CD8-positive, alpha-beta memory T cell (primary cell): ENCODE data around the gene SUSD6. TPM values are rescaled to one million over a fixed set of nuclear protein-coding genes. Genes with fewer than 3 reads are reported as not detected.

Source experiments
- CTCF ChIA-PET: fragments of 350-600 bp; sonication (Branson Sonifier 250); formaldehyde crosslinking; loops from one replicate; lab custom pipeline; 2021; ENCODE audit warnings: antibody characterized with exemption; lab: Charles Lee
- POLR2A ChIA-PET: fragments of 350-600 bp; sonication (Branson Sonifier 250); formaldehyde crosslinking; loops from one replicate; lab custom pipeline; 2021; ENCODE audit warnings: antibody characterized with exemption; lab: Charles Lee
- DNase-seq, 5 donors: peaks; one replicate each; pipeline versions ENCODE4 v3.0.0 to v3.0.0-alpha.2; 2020 to 2022; ENCODE audit warnings: mixed read lengths in 1 of 5
- H3K27ac ChIP-seq: one replicate; pipeline ENCODE4 v1.7.0; 2013; ENCODE audit warnings: low read depth, mild to moderate bottlenecking, low read length, moderate library complexity
- H3K27me3 ChIP-seq: 2 replicates; pipeline ENCODE4 v1.7.0; 2013; ENCODE audit warnings: low read length, mild to moderate bottlenecking; ENCODE audit not compliant: insufficient read depth, poor library complexity, severe bottlenecking
- H3K36me3 ChIP-seq: 2 replicates; pipeline ENCODE4 v1.7.0; 2013; ENCODE audit warnings: mild to moderate bottlenecking, low read length, moderate library complexity; ENCODE audit not compliant: insufficient read depth
- H3K4me1 ChIP-seq: 2 replicates; pipeline ENCODE4 v1.7.0; 2013; ENCODE audit warnings: mild to moderate bottlenecking, low read length, moderate library complexity; ENCODE audit not compliant: insufficient read depth
- H3K4me3 ChIP-seq: 2 replicates; pipeline ENCODE4 v1.7.0; 2013; ENCODE audit warnings: mild to moderate bottlenecking, low read length
- H3K9me3 ChIP-seq: 2 replicates; pipeline ENCODE4 v1.7.0; 2013; ENCODE audit warnings: mild to moderate bottlenecking, low read length
- H3K27ac Mint-ChIP-seq, 8 donors: one replicate each; pipeline ENCODE4 v1.8.0; 2020 to 2021; ENCODE audit warnings: mixed read lengths in 8 of 8, mild to moderate bottlenecking in 6 of 8, inconsistent platforms in 3 of 8, moderate library complexity in 3 of 8
- H3K27me3 Mint-ChIP-seq, 2 donors: one replicate each; pipeline ENCODE4 v1.8.0; 2020 to 2021; ENCODE audit warnings: mixed read lengths in 2 of 2, mild to moderate bottlenecking in 1 of 2, moderate library complexity in 1 of 2
- H3K36me3 Mint-ChIP-seq, 3 donors: one replicate each; pipeline ENCODE4 v1.8.0; 2020 to 2021; ENCODE audit warnings: mixed read lengths in 3 of 3, inconsistent platforms in 1 of 3, mild to moderate bottlenecking in 1 of 3
- H3K4me1 Mint-ChIP-seq, 3 donors: one replicate each; pipeline ENCODE4 v1.8.0; 2020 to 2021; ENCODE audit warnings: mixed read lengths in 3 of 3, inconsistent platforms in 1 of 3, mild to moderate bottlenecking in 1 of 3
- H3K4me3 Mint-ChIP-seq, 7 donors: one replicate each; pipeline ENCODE4 v1.8.0; 2020 to 2021; ENCODE audit warnings: mixed read lengths in 7 of 7, mild to moderate bottlenecking in 6 of 7, moderate library complexity in 4 of 7, inconsistent platforms in 2 of 7
- H3K9me3 Mint-ChIP-seq, 5 donors: one replicate each; pipeline ENCODE4 v1.8.0; 2020 to 2022; ENCODE audit warnings: mixed read lengths in 5 of 5, mild to moderate bottlenecking in 3 of 5, moderate library complexity in 2 of 5, inconsistent platforms in 1 of 5
- polyA plus RNA-seq: library from polyadenylated mRNA; unstranded; fragments of 300-500 nt; fragmentation: Illumina TruSeq; gene quantifications from one replicate; pipeline ENCODE4 v1.2.3, GENCODE V29; 2021
- total RNA-seq, 2 experiments: library from RNA; stranded (reverse); gene quantifications; one replicate each; pipeline ENCODE4 v1.2.3, GENCODE V29; 2021

Gene SUSD6
- total and polyA plus RNA-seq, 3 experiments from 2014 or later = 9.3 to 53.9 (median 51.4) TPM

DNA sequence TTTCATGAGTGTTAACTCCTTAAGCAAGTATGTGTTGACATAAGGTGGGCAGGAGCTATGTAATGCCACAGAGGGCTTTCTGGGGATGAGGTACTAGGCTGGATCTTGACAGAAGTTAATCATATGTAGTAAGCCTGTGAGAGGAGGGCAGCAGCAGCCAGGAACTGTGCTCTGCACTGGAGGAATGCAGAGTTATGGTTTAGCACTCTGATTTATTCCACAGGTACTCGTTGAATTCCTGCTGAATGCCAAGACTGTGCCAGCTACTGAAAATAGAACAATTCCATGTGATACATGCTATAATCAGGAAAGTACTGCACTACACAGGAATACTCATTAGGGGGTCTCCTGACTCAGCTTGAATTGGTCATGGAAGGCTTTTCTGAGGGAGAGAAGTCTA lies 58.7 kb downstream of the SUSD6 start:
- Histone ChIP-seq H3K4me3 (no peak overlapping the region), H3K36me3 (no peaks in the 10 kb centered on the region), H3K4me1 (peaks cover 65% of the 10 kb centered on the region), H3K27me3 (no peaks in the 10 kb centered on the region), H3K27ac (no peak overlapping the region), H3K9me3 (no peaks in the 10 kb centered on the region)
- Mint-ChIP-seq H3K36me3 (peaks cover 0 to 32% (median 6%) of the 10 kb centered on the region in 3 donors), H3K27me3 (no peaks in the 10 kb centered on the region), H3K4me3 (no peak overlapping the region), H3K4me1 (peaks cover 86 to 96% (median 96%) of the 10 kb centered on the region in 3 donors), H3K27ac (peak overlapping the region in 6 of 8 donors; percentile 6 to 71 (median 36)), H3K9me3 (peaks cover 0 to 2% (median 0%) of the 10 kb centered on the region in 5 donors)
- POLR2A ChIA-PET = no interaction called here
- CTCF ChIA-PET = interaction anchor here (1.2 to 1.9 kb wide), 2 partner anchors 24 to 44 kb away, joined by 5 to 6 read pairs; no protein-coding TSS in a partner anchor
- no peak for DNase-seq

DNA sequence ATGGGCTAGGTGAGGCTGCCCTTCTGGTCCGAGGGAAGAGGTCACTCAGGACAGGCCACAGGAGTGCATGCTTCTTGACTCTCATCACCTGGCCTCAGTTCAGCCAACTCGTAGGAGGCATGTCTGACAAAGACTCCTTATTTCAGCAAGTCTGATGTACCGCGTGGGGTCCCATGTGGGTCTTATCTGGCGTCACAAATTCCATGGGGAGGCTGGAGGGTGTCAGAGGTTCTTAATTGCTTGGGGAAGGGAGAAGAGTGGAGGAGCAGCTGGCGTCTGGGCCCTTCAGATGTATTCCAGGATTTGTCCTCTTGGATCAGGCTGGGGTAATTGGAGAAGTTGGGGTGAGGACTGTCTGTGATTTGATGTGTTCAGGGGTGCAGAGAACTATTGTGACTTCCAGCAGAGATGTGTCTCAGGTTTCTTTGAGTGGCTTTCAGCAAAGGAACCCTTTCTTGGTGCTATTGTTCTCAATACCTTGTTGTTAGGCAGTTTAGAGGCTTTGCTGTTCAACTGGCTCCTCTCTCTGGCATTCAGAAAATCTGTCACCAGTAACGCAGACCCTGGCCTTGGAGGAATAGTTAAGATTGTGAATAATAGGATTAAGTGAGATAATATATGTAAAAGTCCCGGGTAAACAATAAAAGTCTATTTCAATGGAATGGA lies 60.1 kb downstream of the SUSD6 start:
- H3K36me3 Mint-ChIP-seq = peaks cover 0 to 26% (median 6%) of the 10 kb centered on the region in 3 donors
- H3K27ac ChIP-seq = no peak overlapping the region

DNA sequence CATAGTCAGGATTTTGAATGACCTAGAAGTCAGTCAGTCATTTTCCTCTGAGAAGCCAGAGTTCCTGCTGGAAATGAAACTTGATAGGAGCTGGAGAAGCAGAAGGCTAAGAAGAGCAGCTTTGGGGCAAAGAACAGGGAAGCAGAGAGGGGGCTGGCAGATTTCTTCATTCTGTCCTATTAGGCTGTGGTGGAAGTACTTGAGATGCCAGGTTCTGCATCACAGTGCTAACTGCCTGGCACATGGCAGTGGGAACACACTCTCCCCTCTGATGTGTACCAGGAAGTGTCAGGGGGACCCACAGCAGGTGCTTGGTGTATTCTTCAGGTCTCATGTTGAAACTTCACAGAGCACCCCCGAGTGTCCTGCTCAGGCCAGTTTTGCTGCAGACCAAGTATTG lies 61.0 kb downstream of the SUSD6 start:
- Mint-ChIP-seq H3K4me3 (peak overlapping the region in 3 of 7 donors; percentile 3 to 33 (median 6)), H3K27me3 (no peaks in the 10 kb centered on the region), H3K27ac (peak overlapping the region in 7 of 8 donors; percentile 2 to 93 (median 39)), H3K9me3 (peaks cover 0 to 2% (median 0%) of the 10 kb centered on the region in 5 donors), H3K4me1 (peaks cover 85 to 96% (median 94%) of the 10 kb centered on the region in 3 donors), H3K36me3 (peaks cover 0 to 26% (median 8%) of the 10 kb centered on the region in 3 donors)
- ChIA-PET CTCF (no interaction called here), POLR2A (no interaction called here)
- DNase-seq = no peak
- Histone ChIP-seq H3K27me3 (no peaks in the 10 kb centered on the region), H3K4me3 (no peak overlapping the region), H3K4me1 (peaks cover 77% of the 10 kb centered on the region), H3K27ac (no peak overlapping the region), H3K36me3 (no peaks in the 10 kb centered on the region), H3K9me3 (no peaks in the 10 kb centered on the region)

More for the DNA sequence above, 60.1 kb downstream of the SUSD6 start:
- H3K27me3 Mint-ChIP-seq = no peaks in the 10 kb centered on the region
- no peak for DNase-seq
- peaks cover 0 to 2% (median 0%) of the 10 kb centered on the region in 5 donors for H3K9me3 Mint-ChIP-seq
- CTCF ChIA-PET = interaction anchor here (0.6 kb wide), 1 partner anchor 35 kb away, joined by 3 read pairs; no protein-coding TSS in a partner anchor
- POLR2A ChIA-PET = no interaction called here
- Histone ChIP-seq H3K4me1 (peaks cover 77% of the 10 kb centered on the region), H3K9me3 (no peaks in the 10 kb centered on the region), H3K4me3 (no peak overlapping the region), H3K36me3 (no peaks in the 10 kb centered on the region), H3K27me3 (no peaks in the 10 kb centered on the region)
- H3K4me1 Mint-ChIP-seq = peaks cover 87 to 98% (median 94%) of the 10 kb centered on the region in 3 donors
- H3K27ac Mint-ChIP-seq = peak overlapping the region in 4 of 8 donors; percentile 2 to 77 (median 21)
- no peak overlapping the region for H3K4me3 Mint-ChIP-seq

DNA sequence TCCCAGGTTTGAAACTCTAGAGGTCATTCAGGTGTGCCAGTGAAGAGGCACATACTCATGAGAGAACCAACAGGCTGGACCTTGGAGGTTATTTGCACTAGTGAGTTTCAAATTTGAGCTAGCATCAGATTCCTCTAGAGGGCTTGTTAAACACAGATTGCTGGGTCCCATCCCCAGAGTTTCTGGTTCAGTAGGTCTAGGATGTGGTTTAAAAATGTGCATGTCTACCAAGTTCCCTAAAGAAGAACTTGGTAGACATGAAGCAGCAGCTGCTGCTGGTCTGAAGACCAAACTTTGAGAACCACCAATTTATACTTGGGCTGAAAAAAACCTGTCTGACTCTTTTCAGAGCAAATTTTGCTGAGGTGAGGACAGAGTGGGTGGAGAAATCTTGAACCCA lies 61.7 kb downstream of the SUSD6 start:
- H3K9me3 Mint-ChIP-seq = no peaks in the 10 kb centered on the region
- H3K4me3 Mint-ChIP-seq = peak overlapping the region in 5 of 7 donors; percentile 32 to 55 (median 44)
- no peak for DNase-seq
- H3K4me1 ChIP-seq = peaks cover 70% of the 10 kb centered on the region
- H3K36me3 ChIP-seq = no peaks in the 10 kb centered on the region
- peaks cover 0 to 26% (median 5%) of the 10 kb centered on the region in 3 donors for H3K36me3 Mint-ChIP-seq
- H3K27me3 Mint-ChIP-seq = no peaks in the 10 kb centered on the region
- POLR2A ChIA-PET = interaction anchor here (1.6 kb wide), 1 partner anchor 10 kb away, joined by 4 read pairs; no protein-coding TSS in a partner anchor
- no peaks in the 10 kb centered on the region for H3K9me3 ChIP-seq
- peak overlapping the region in 7 of 8 donors; percentile 44 to 93 (median 62) for H3K27ac Mint-ChIP-seq
- peaks cover 78 to 91% (median 89%) of the 10 kb centered on the region in 3 donors for H3K4me1 Mint-ChIP-seq
- no peak overlapping the region for H3K27ac ChIP-seq
- no peaks in the 10 kb centered on the region for H3K27me3 ChIP-seq
- no peak overlapping the region for H3K4me3 ChIP-seq
- CTCF ChIA-PET = no interaction called here

DNA sequence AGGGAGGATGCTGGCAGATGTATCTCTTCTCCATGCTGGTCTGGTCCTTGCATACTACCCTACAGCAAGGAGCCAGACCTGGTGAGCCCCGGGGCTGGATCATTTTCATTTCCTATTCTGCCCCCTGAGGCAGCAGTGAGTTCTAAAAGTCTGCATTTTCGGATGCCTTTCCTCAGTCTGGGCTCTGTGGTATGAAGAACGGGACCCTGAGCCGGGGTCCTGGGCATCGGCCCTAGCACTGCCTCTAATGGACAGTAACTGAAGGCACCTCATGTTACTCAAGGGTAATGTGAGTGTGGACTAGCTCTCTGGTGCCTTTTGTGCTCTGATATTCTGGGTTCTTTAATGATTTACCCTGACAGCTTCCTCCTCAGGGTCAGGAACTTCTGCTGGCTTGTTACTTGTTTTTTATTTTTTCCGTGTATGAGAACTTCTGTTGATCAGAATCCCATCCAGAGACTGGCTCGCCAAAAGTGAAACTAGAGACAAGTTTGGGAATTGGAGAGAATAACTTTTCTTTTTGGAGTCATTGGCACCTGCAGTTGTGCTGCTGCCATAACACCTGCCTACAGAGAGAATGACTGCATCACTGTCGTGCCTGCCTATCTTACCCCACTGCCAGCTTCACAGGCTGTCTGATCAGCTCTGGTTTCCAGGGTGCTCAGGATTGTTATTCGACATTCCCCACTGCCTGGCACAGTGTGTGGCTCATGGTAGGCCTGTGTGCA lies 62.3 kb downstream of the SUSD6 start:
- Mint-ChIP-seq H3K36me3 (peaks cover 0 to 26% (median 5%) of the 10 kb centered on the region in 3 donors), H3K4me1 (peaks cover 76 to 87% (median 84%) of the 10 kb centered on the region in 3 donors), H3K4me3 (peak overlapping the region in 5 of 7 donors; percentile 32 to 55 (median 51)), H3K27me3 (no peaks in the 10 kb centered on the region), H3K9me3 (no peaks in the 10 kb centered on the region), H3K27ac (peak overlapping the region in 7 of 8 donors; percentile 30 to 93 (median 62))
- H3K4me3 ChIP-seq = no peak overlapping the region
- no peaks in the 10 kb centered on the region for H3K9me3 ChIP-seq
- ChIA-PET POLR2A (interaction anchor here (1.6 kb wide), 1 partner anchor 9 kb away, joined by 4 read pairs; no protein-coding TSS in a partner anchor), CTCF (no interaction called here)
- no peaks in the 10 kb centered on the region for H3K27me3 ChIP-seq
- DNase-seq = no peak
- no peak overlapping the region for H3K27ac ChIP-seq
- no peaks in the 10 kb centered on the region for H3K36me3 ChIP-seq
- peaks cover 69% of the 10 kb centered on the region for H3K4me1 ChIP-seq

DNA sequence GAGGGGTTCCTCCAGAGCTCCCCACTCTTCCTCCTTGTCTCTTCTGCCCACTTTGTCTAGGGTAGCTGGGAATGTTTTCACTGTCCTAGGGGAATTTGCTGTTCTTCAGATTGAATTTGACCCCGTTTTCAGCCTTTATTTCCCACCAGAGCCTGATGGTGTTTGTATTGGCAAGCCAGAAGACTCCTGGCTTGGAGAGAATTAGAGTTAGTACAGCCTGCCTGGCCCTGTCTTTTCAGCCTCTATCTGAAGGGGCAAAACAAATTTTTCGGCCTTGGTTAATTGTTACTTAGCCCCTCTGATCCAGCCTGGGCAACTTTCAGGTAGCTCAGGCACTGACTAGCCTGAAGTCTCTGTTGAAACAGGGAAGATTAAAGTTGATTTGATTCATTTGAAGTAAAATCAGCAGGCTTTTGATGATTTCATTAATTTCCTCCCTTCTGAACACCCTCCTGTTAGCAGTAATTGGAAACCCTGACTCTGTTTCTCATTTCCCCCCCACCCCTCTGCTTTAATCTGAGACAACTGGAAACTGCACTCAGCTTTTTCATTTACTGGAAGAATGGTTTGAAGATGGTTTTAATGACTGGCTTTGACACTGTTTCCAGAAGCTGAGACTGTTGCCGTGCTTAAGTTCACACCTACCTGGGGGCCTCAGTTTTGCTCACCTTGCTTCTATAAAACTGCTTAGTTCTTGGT lies 63.3 kb downstream of the SUSD6 start:
- Histone ChIP-seq H3K4me3 (no peak overlapping the region), H3K9me3 (no peaks in the 10 kb centered on the region), H3K36me3 (no peaks in the 10 kb centered on the region), H3K27ac (no peak overlapping the region), H3K27me3 (no peaks in the 10 kb centered on the region), H3K4me1 (peaks cover 61% of the 10 kb centered on the region)
- CTCF ChIA-PET = no interaction called here
- Mint-ChIP-seq H3K9me3 (no peaks in the 10 kb centered on the region), H3K4me1 (peaks cover 68 to 79% (median 78%) of the 10 kb centered on the region in 3 donors), H3K4me3 (peak overlapping the region in 3 of 7 donors; percentile 4 to 47 (median 44)), H3K27me3 (no peaks in the 10 kb centered on the region), H3K36me3 (peaks cover 0 to 23% (median 5%) of the 10 kb centered on the region in 3 donors), H3K27ac (peak overlapping the region in 5 of 8 donors; percentile 8 to 88 (median 62))
- POLR2A ChIA-PET = interaction anchor here (1.1 to 1.6 kb wide), 2 partner anchors 8 to 11 kb away, joined by 3 to 4 read pairs; no protein-coding TSS in a partner anchor
- DNase-seq = no peak

DNA sequence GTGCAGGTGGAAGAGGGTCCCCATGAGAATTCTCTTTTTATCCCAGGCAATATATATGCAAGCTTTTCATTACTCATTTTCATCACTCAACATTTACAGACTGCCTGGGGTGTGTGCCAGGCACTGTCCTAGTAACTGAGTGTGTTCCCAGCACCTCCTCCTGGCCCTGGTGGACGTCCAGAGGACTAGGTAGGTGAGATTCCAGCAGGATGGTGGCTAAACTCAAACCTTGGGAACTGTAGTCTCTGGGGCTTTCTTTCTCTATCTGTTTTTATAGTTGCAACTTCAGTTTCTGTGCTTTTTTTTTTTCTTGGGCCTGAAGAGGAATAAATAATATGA lies 63.8 kb downstream of the SUSD6 start:
- H3K4me1 ChIP-seq = peaks cover 58% of the 10 kb centered on the region
- no peaks in the 10 kb centered on the region for H3K27me3 ChIP-seq
- H3K9me3 Mint-ChIP-seq = no peaks in the 10 kb centered on the region
- no peak overlapping the region for H3K4me3 ChIP-seq
- DNase-seq = no peak
- ChIA-PET CTCF (no interaction called here), POLR2A (interaction anchor here (1.1 kb wide), 1 partner anchor 10 kb away, joined by 3 read pairs; no protein-coding TSS in a partner anchor)
- H3K4me1 Mint-ChIP-seq = peaks cover 64 to 77% (median 77%) of the 10 kb centered on the region in 3 donors
- peaks cover 0 to 18% (median 2%) of the 10 kb centered on the region in 3 donors for H3K36me3 Mint-ChIP-seq
- H3K27me3 Mint-ChIP-seq = no peaks in the 10 kb centered on the region
- no peak overlapping the region for H3K27ac ChIP-seq
- H3K27ac Mint-ChIP-seq = peak overlapping the region in 4 of 8 donors; percentile 61 to 83 (median 72)
- H3K4me3 Mint-ChIP-seq = peak overlapping the region in 3 of 7 donors; percentile 9 to 47 (median 29)
- no peaks in the 10 kb centered on the region for H3K36me3 ChIP-seq
- no peaks in the 10 kb centered on the region for H3K9me3 ChIP-seq
